Hepatocyte (in vitro differentiated cells): ENCODE measurements around the gene PLEKHB2. TPM values are rescaled to one million over a fixed set of nuclear protein-coding genes. Genes with fewer than 3 reads are reported as not detected.
A peak's percentile ranks its signal among the peaks of the same experiment; 100 is the strongest.

Source experiments
- DNase-seq: peaks from one replicate; pipeline ENCODE4 v3.0.0-alpha.2; 2016; ENCODE audit warnings: low spot score
- H2AFZ ChIP-seq: fragments of 200-600 bp; sonication (generic); 2 replicates; pipeline ENCODE4 v1.6.0; 2016; ENCODE audit warnings: antibody characterized with exemption, mild to moderate bottlenecking
- H3K27ac ChIP-seq: fragments of 200-600 bp; sonication (generic); 2 replicates; pipeline ENCODE4 v1.5.1; 2016; ENCODE audit warnings: mild to moderate bottlenecking
- H3K27me3 ChIP-seq: fragments of 200-600 bp; sonication (generic); 2 replicates; pipeline ENCODE4 v1.6.1; 2016
- H3K36me3 ChIP-seq: fragments of 200-600 bp; sonication (generic); replicated peaks from 2 replicates; pipeline ENCODE4 v1.5.1; 2016; ENCODE audit warnings: low read depth; ENCODE audit not compliant: insufficient read depth
- H3K4me1 ChIP-seq: fragments of 200-600 bp; sonication (generic); 2 replicates; pipeline ENCODE4 v1.5.1; 2016; ENCODE audit warnings: mild to moderate bottlenecking, moderate library complexity; ENCODE audit not compliant: insufficient read depth
- H3K4me2 ChIP-seq: fragments of 200-600 bp; sonication (generic); 2 replicates; pipeline ENCODE4 v1.6.0; 2016
- H3K4me3 ChIP-seq: fragments of 200-600 bp; sonication (generic); 2 replicates; pipeline ENCODE4 v1.5.1; 2016; ENCODE audit warnings: mild to moderate bottlenecking
- H3K79me2 ChIP-seq: fragments of 200-600 bp; sonication (generic); 2 replicates; pipeline ENCODE4 v1.6.0; 2017; ENCODE audit warnings: mild to moderate bottlenecking
- H3K9me2 ChIP-seq: fragments of 200-600 bp; sonication (generic); replicated peaks from 2 replicates; pipeline ENCODE4 v1.6.0; 2017; ENCODE audit warnings: mild to moderate bottlenecking; ENCODE audit not compliant: insufficient read depth
- H3K9me3 ChIP-seq: fragments of 200-600 bp; sonication (generic); 2 replicates; pipeline ENCODE4 v1.5.1; 2016; ENCODE audit warnings: low read depth, mild to moderate bottlenecking
- H4K20me1 ChIP-seq: fragments of 200-600 bp; sonication (generic); 2 replicates; pipeline ENCODE4 v1.6.0; 2016; ENCODE audit warnings: mild to moderate bottlenecking; ENCODE audit not compliant: insufficient read depth, poor library complexity, severe bottlenecking
- CTCF ChIP-seq: fragments of 200-600 bp; sonication (generic); IDR thresholded peaks from 2 replicates; pipeline ENCODE4 v1.5.1; 2016; ENCODE audit warnings: antibody characterized with exemption, mild to moderate bottlenecking; ENCODE audit not compliant: poor library complexity
- EZH2 ChIP-seq: fragments of 200-600 bp; sonication (generic); IDR thresholded peaks from 2 replicates; pipeline ENCODE4 v1.6.1; 2016; ENCODE audit warnings: antibody characterized with exemption, mild to moderate bottlenecking, borderline replicate concordance
- EZH2phosphoT487 ChIP-seq: fragments of 200-600 bp; sonication (generic); IDR thresholded peaks from one replicate; pipeline ENCODE4 v1.6.1; 2018; ENCODE audit warnings: antibody characterized with exemption, mild to moderate bottlenecking, low read depth, moderate library complexity; ENCODE audit not compliant: unreplicated experiment, severe bottlenecking
- WGBS: methylation state at CpG from one replicate; pipeline ENCODE4 v1.1.6; 2016; ENCODE audit warnings: low lambda C conversion rate; ENCODE audit errors: missing lambda C conversion rate; 5-methylcytosine and 5-hydroxymethylcytosine counted together
- polyA plus RNA-seq: library from polyadenylated mRNA; unstranded; fragments of >200 nt; fragmentation: Nextera tagmentation; extraction: Ambion mirVana; gene quantifications from 2 replicates; pipeline ENCODE4 v1.2.1, GENCODE V29; 2016
- total RNA-seq: library from RNA; depleted of rRNA; stranded (reverse); fragments of >200 nt; gene quantifications from 2 replicates; pipeline ENCODE4 v1.2.3, GENCODE V29; 2014

The PLEKHB2 gene
- total and polyA plus RNA-seq, 2 experiments from 2014 or later: 54.0 to 90.4 TPM

DNA sequence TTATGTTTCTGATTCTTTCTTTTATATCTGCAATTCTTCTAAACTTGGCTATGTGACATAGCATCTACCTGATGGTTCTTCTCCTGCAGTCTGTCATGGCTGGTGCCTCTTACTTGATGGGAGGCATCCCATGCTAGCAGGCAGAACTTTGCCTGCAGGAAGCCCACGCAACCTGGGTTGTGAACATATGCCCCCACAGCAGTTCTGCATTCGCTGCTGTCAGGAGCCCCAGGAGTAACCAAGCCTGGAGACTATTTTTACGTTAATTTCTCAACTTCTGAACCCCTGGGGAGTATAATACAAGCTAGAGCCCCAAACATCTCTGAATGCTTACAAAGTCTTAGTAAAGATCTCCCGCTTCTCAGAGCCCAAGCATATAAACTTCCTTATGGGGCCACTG, 23.9 kb upstream of the PLEKHB2 start:
- 92% methylated on average over 4 of the region's 4 CpGs for WGBS
- H3K4me3 ChIP-seq: no peak overlapping the region
- peaks cover 93% of the 10 kb centered on the region for H3K79me2 ChIP-seq
- no peak overlapping the region for H2AFZ ChIP-seq
- H3K27me3 ChIP-seq: no peaks in the 10 kb centered on the region
- H3K27ac ChIP-seq: peak overlapping the region; percentile 16
- no peak for TF ChIP-seq EZH2phosphoT487
- TF ChIP-seq CTCF: no peak
- TF ChIP-seq EZH2: no peak
- DNase-seq: no peak
- H3K4me2 ChIP-seq: no peak overlapping the region
- peaks cover 96% of the 10 kb centered on the region for H4K20me1 ChIP-seq
- H3K4me1 ChIP-seq: peaks cover 16% of the 10 kb centered on the region
- H3K36me3 ChIP-seq: no peaks in the 10 kb centered on the region
- no peaks in the 10 kb centered on the region for H3K9me3 ChIP-seq
- H3K9me2 ChIP-seq: no peaks in the 10 kb centered on the region

DNA sequence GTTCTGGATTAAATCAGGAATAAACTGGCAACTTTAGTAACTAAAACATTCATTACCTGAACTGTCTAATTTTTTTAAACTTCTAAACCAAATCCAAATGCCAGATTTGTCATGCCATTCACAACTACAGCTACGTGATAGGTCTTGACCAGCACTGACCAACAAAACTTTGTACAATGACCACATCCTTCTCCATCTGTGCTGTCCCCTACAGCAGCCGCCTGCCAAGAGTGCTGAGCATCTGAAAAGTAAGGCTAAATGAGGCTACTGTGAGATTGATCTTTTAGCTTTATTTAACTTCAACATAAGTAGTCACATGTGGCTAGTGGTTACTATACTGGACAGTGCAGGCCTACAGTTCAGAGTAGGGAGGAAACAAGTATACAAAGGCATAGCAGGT, 19.5 kb upstream of the PLEKHB2 start:
- H3K27ac ChIP-seq: no peak overlapping the region
- H3K36me3 ChIP-seq: no peaks in the 10 kb centered on the region
- WGBS: 81% methylated on average over 2 of the region's 2 CpGs
- no peaks in the 10 kb centered on the region for H3K9me2 ChIP-seq
- H3K4me3 ChIP-seq: no peak overlapping the region
- no peak overlapping the region for H2AFZ ChIP-seq
- H3K4me1 ChIP-seq: no peaks in the 10 kb centered on the region
- TF ChIP-seq EZH2: no peak
- TF ChIP-seq EZH2phosphoT487: no peak
- no peak for TF ChIP-seq CTCF
- DNase-seq: no peak
- peaks cover 95% of the 10 kb centered on the region for H4K20me1 ChIP-seq
- H3K27me3 ChIP-seq: no peaks in the 10 kb centered on the region
- H3K4me2 ChIP-seq: no peak overlapping the region
- peaks cover 98% of the 10 kb centered on the region for H3K79me2 ChIP-seq
- no peaks in the 10 kb centered on the region for H3K9me3 ChIP-seq

GRCh38 chr2:131092458-131093005, 12.6 kb upstream of the PLEKHB2 start:
- no peaks in the 10 kb centered on the region for H3K9me2 ChIP-seq
- TF ChIP-seq EZH2phosphoT487 (no peak), EZH2 (no peak), CTCF (no peak)
- H3K4me2 ChIP-seq: peak overlapping the region; percentile 80
- no peaks in the 10 kb centered on the region for H3K36me3 ChIP-seq
- H3K79me2 ChIP-seq: peaks cover 53% of the 10 kb centered on the region
- no peak overlapping the region for H2AFZ ChIP-seq
- WGBS: 1% methylated on average over 22 of the region's 26 CpGs
- no peaks in the 10 kb centered on the region for H3K9me3 ChIP-seq
- H4K20me1 ChIP-seq: peaks cover 46% of the 10 kb centered on the region
- peak overlapping the region; percentile 29 for H3K4me3 ChIP-seq
- H3K27ac ChIP-seq: peak overlapping the region; percentile 98
- H3K27me3 ChIP-seq: no peaks in the 10 kb centered on the region
- peaks cover 5% of the 10 kb centered on the region for H3K4me1 ChIP-seq
- peak; percentile 34 for DNase-seq
